ENCODE results near the gene GLRX3.
A peak's percentile ranks its signal among the peaks of the same experiment; 100 is the strongest.
"Not testable (repeated sequence)": the region's sequence is repeated elsewhere in the genome, so short reads cannot be mapped to it uniquely, and the experiment has no call there.

GLRX3 gene

GRCh38 chr10:130189608-130190054 lies 53.4 kb downstream of the GLRX3 start:
- DNase-seq (ENCODE audit: low spot score) = no peak

- peak; percentile 98 for DNase-seq (ENCODE audit: low spot score)
Observed at GRCh38 chr10:130190055-130190736, 54.0 kb downstream of the GLRX3 start.

- DNase-seq (ENCODE audit: low spot score) = no peak
Observed at GRCh38 chr10:130190737-130191115, 54.5 kb downstream of the GLRX3 start.

- no peak for DNase-seq (ENCODE audit: low spot score)
Observed at GRCh38 chr10:130191380-130191779, 55.2 kb downstream of the GLRX3 start.

GRCh38 chr10:130192276-130192848 lies 56.2 kb downstream of the GLRX3 start:
- DNase-seq (ENCODE audit: low spot score) = no peak

GRCh38 chr10:130193033-130193432 lies 56.8 kb downstream of the GLRX3 start:
- no peak for DNase-seq (ENCODE audit: low spot score)

- no peak for DNase-seq (ENCODE audit: low spot score)
Observed at GRCh38 chr10:130193493-130194193, 57.5 kb downstream of the GLRX3 start.

- DNase-seq (ENCODE audit: low spot score) = no peak
Observed at GRCh38 chr10:130194194-130194990, 58.2 kb downstream of the GLRX3 start.

GRCh38 chr10:130194991-130195645 lies 58.9 kb downstream of the GLRX3 start:
- DNase-seq (ENCODE audit: low spot score) = no peak

- DNase-seq (ENCODE audit: low spot score) = no peak
Observed at GRCh38 chr10:130195746-130196294, 59.6 kb downstream of the GLRX3 start.

- DNase-seq (ENCODE audit: low spot score) = no peak
Observed at GRCh38 chr10:130196511-130197487, 60.6 kb downstream of the GLRX3 start.

- no peak for DNase-seq (ENCODE audit: low spot score)
Observed at GRCh38 chr10:130198651-130199050, 62.5 kb downstream of the GLRX3 start.

- DNase-seq (ENCODE audit: low spot score) = no peak
Observed at GRCh38 chr10:130200179-130201042, 64.2 kb downstream of the GLRX3 start.

- no peak for DNase-seq (ENCODE audit: low spot score)
Observed at GRCh38 chr10:130201043-130201380, 64.8 kb downstream of the GLRX3 start.

GRCh38 chr10:130202150-130202549 lies 66.0 kb downstream of the GLRX3 start:
- DNase-seq (ENCODE audit: low spot score) = not testable (repeated sequence)

GRCh38 chr10:130202984-130203621 lies 66.9 kb downstream of the GLRX3 start:
- DNase-seq (ENCODE audit: low spot score) = no peak

- DNase-seq (ENCODE audit: low spot score) = no peak
Observed at GRCh38 chr10:130203626-130204025, 67.4 kb downstream of the GLRX3 start.

- no peak for DNase-seq (ENCODE audit: low spot score)
Observed at GRCh38 chr10:130206216-130206737, 70.1 kb downstream of the GLRX3 start.

- no peak for DNase-seq (ENCODE audit: low spot score)
Observed at GRCh38 chr10:130207205-130207604, 71.0 kb downstream of the GLRX3 start.

All from AG20443 (cell line).